Measurements from ENCODE around the gene MED13L. TPM values are rescaled to one million over a fixed set of nuclear protein-coding genes. Genes with fewer than 3 reads are reported as not detected.

MED13L gene
- total and polyA plus RNA-seq, 4 donors = 7.9 to 94.0 (median 37.7) TPM

GRCh38 chr12:116068853-116069252 is 208.6 kb downstream of the MED13L start:
- WGBS = 93% methylated on average over 9 of the region's 9 CpGs

GRCh38 chr12:116068371-116068770 is 209.1 kb downstream of the MED13L start:
- Histone ChIP-seq H3K27me3 (ENCODE audit: control insufficient read depth in 4 of 4, insufficient read depth in 4 of 4, low read length in 3 of 4) (no peaks in the 10 kb centered on the region), H3K36me3 (ENCODE audit: control insufficient read depth in 4 of 4, insufficient read depth in 3 of 4, low read depth in 1 of 4, low read length in 3 of 4) (no peaks in the 10 kb centered on the region), H3K4me1 (ENCODE audit: control insufficient read depth in 4 of 4, insufficient read depth in 4 of 4, low read length in 3 of 4) (peaks cover 0 to 15% (median 2%) of the 10 kb centered on the region in 4 donors), H3K27ac (ENCODE audit: low read depth in 1 of 2, low read length in 2 of 2) (no peak overlapping the region), H3K9me3 (ENCODE audit: control insufficient read depth in 4 of 4, low read length in 3 of 4) (no peaks in the 10 kb centered on the region), H3K4me3 (ENCODE audit: low read depth in 1 of 3, low read length in 3 of 3) (no peak overlapping the region), H3K9ac (ENCODE audit: low read depth in 1 of 2, low read length in 2 of 2) (no peak overlapping the region)
- TF ChIP-seq TAF1 (conservative IDR thresholded peaks at IDR 0.05) (no peak), JUND (IDR thresholded peaks at IDR 0.05) (no peak), RAD21 (IDR thresholded peaks at IDR 0.05) (no peak), GABPA (IDR thresholded peaks at IDR 0.05 in 1 of 2, conservative IDR thresholded peaks at IDR 0.05 in 1 of 2) (no peak), YY1 (IDR thresholded peaks at IDR 0.05) (no peak), HNF4G (IDR thresholded peaks at IDR 0.05) (no peak), NR2F2 (IDR thresholded peaks at IDR 0.05) (no peak), EGR1 (IDR thresholded peaks at IDR 0.05; ENCODE audit: low read depth in 2 of 2) (no peak), CTCF (IDR thresholded peaks at IDR 0.05; ENCODE audit: low read depth, low read length, missing input control) (no peak), RXRA (IDR thresholded peaks at IDR 0.05) (no peak), HNF4A (conservative IDR thresholded peaks at IDR 0.05) (no peak), REST (IDR thresholded peaks at IDR 0.05) (no peak), SP1 (IDR thresholded peaks at IDR 0.05) (no peak)
- TF ChIP-seq, protein P1, sequence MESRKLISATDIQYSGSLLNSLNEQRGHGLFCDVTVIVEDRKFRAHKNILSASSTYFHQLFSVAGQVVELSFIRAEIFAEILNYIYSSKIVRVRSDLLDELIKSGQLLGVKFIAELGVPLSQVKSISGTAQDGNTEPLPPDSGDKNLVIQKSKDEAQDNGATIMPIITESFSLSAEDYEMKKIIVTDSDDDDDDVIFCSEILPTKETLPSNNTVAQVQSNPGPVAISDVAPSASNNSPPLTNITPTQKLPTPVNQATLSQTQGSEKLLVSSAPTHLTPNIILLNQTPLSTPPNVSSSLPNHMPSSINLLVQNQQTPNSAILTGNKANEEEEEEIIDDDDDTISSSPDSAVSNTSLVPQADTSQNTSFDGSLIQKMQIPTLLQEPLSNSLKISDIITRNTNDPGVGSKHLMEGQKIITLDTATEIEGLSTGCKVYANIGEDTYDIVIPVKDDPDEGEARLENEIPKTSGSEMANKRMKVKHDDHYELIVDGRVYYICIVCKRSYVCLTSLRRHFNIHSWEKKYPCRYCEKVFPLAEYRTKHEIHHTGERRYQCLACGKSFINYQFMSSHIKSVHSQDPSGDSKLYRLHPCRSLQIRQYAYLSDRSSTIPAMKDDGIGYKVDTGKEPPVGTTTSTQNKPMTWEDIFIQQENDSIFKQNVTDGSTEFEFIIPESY (IDR thresholded peaks at IDR 0.05) = no peak
- TF ChIP-seq, protein P2, sequence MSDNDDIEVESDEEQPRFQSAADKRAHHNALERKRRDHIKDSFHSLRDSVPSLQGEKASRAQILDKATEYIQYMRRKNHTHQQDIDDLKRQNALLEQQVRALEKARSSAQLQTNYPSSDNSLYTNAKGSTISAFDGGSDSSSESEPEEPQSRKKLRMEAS (IDR thresholded peaks at IDR 0.05) = no peak
- DNase-seq (ENCODE audit: low spot score) = no peak

More at GRCh38 chr12:116068853-116069252, 208.6 kb downstream of the MED13L start:
- no peak for DNase-seq (ENCODE audit: low spot score)
- Histone ChIP-seq H3K27ac (ENCODE audit: low read depth in 1 of 2, low read length in 2 of 2) (no peak overlapping the region), H3K9me3 (ENCODE audit: control insufficient read depth in 4 of 4, low read length in 3 of 4) (no peaks in the 10 kb centered on the region), H3K27me3 (ENCODE audit: control insufficient read depth in 4 of 4, insufficient read depth in 4 of 4, low read length in 3 of 4) (no peaks in the 10 kb centered on the region), H3K36me3 (ENCODE audit: control insufficient read depth in 4 of 4, insufficient read depth in 3 of 4, low read depth in 1 of 4, low read length in 3 of 4) (no peaks in the 10 kb centered on the region), H3K4me1 (ENCODE audit: control insufficient read depth in 4 of 4, insufficient read depth in 4 of 4, low read length in 3 of 4) (peaks cover 0 to 20% (median 4%) of the 10 kb centered on the region in 4 donors), H3K9ac (ENCODE audit: low read depth in 1 of 2, low read length in 2 of 2) (no peak overlapping the region), H3K4me3 (ENCODE audit: low read depth in 1 of 3, low read length in 3 of 3) (no peak overlapping the region)
- TF ChIP-seq RAD21 (IDR thresholded peaks at IDR 0.05) (no peak), ATF3 (IDR thresholded peaks at IDR 0.05) (no peak), GABPA (IDR thresholded peaks at IDR 0.05 in 1 of 2, conservative IDR thresholded peaks at IDR 0.05 in 1 of 2) (no peak)
